ENCODE data around the gene SLC9A3.

SLC9A3 gene

GRCh38 chr5:537621-538071, 13.4 kb upstream of the SLC9A3 start:
- Histone ChIP-seq H3K4me1 (ENCODE audit: control insufficient read depth, insufficient read depth, low read length) (no peaks in the 10 kb centered on the region), H3K36me3 (ENCODE audit: control insufficient read depth, insufficient read depth, low read length) (no peaks in the 10 kb centered on the region), H3K27me3 (ENCODE audit: control insufficient read depth, insufficient read depth, low read length) (no peaks in the 10 kb centered on the region; the same call in 1 of the 2 replicates), H3K4me3 (ENCODE audit: low read depth, low read length) (no peak overlapping the region), H3K27ac (ENCODE audit: low read depth, low read length) (no peak overlapping the region), H3K9me3 (ENCODE audit: control insufficient read depth, insufficient read depth, low read length) (no peaks in the 10 kb centered on the region), H3K9ac (ENCODE audit: low read depth, low read length) (no peak overlapping the region)

- no peaks in the 10 kb centered on the region for H3K36me3 ChIP-seq (ENCODE audit: control insufficient read depth, insufficient read depth, low read length)
- H3K27ac ChIP-seq (ENCODE audit: low read depth, low read length), result no peak overlapping the region
- no peak overlapping the region for H3K4me3 ChIP-seq (ENCODE audit: low read depth, low read length)
- H3K9me3 ChIP-seq (ENCODE audit: control insufficient read depth, insufficient read depth, low read length), result no peaks in the 10 kb centered on the region
- H3K9ac ChIP-seq (ENCODE audit: low read depth, low read length), result no peak overlapping the region
- H3K4me1 ChIP-seq (ENCODE audit: control insufficient read depth, insufficient read depth, low read length), result no peaks in the 10 kb centered on the region
- no peaks in the 10 kb centered on the region; the same call in 1 of the 2 replicates for H3K27me3 ChIP-seq (ENCODE audit: control insufficient read depth, insufficient read depth, low read length)
Observed at GRCh38 chr5:537098-537497, 12.8 kb upstream of the SLC9A3 start.

- no peak overlapping the region for H3K9ac ChIP-seq (ENCODE audit: low read depth, low read length)
- no peaks in the 10 kb centered on the region for H3K36me3 ChIP-seq (ENCODE audit: control insufficient read depth, insufficient read depth, low read length)
- H3K4me1 ChIP-seq (ENCODE audit: control insufficient read depth, insufficient read depth, low read length), result no peaks in the 10 kb centered on the region
- H3K27me3 ChIP-seq (ENCODE audit: control insufficient read depth, insufficient read depth, low read length), result peaks cover 5% of the 10 kb centered on the region
- no peak overlapping the region for H3K4me3 ChIP-seq (ENCODE audit: low read depth, low read length)
- no peak overlapping the region for H3K27ac ChIP-seq (ENCODE audit: low read depth, low read length)
- H3K9me3 ChIP-seq (ENCODE audit: control insufficient read depth, insufficient read depth, low read length), result no peaks in the 10 kb centered on the region
Observed at GRCh38 chr5:535846-536698, 11.8 kb upstream of the SLC9A3 start.

GRCh38 chr5:534743-535671, 10.8 kb upstream of the SLC9A3 start:
- Histone ChIP-seq H3K4me3 (ENCODE audit: low read depth, low read length) (no peak overlapping the region), H3K4me1 (ENCODE audit: control insufficient read depth, insufficient read depth, low read length) (no peaks in the 10 kb centered on the region), H3K36me3 (ENCODE audit: control insufficient read depth, insufficient read depth, low read length) (no peaks in the 10 kb centered on the region), H3K27ac (ENCODE audit: low read depth, low read length) (no peak overlapping the region), H3K27me3 (ENCODE audit: control insufficient read depth, insufficient read depth, low read length) (peaks cover 14% of the 10 kb centered on the region), H3K9me3 (ENCODE audit: control insufficient read depth, insufficient read depth, low read length) (no peaks in the 10 kb centered on the region), H3K9ac (ENCODE audit: low read depth, low read length) (no peak overlapping the region)

- H3K4me3 ChIP-seq (ENCODE audit: low read depth, low read length), result no peak overlapping the region
- peaks cover 23% of the 10 kb centered on the region for H3K27me3 ChIP-seq (ENCODE audit: control insufficient read depth, insufficient read depth, low read length)
- H3K27ac ChIP-seq (ENCODE audit: low read depth, low read length), result no peak overlapping the region
- no peak overlapping the region for H3K9ac ChIP-seq (ENCODE audit: low read depth, low read length)
- H3K36me3 ChIP-seq (ENCODE audit: control insufficient read depth, insufficient read depth, low read length), result no peaks in the 10 kb centered on the region
- no peaks in the 10 kb centered on the region for H3K9me3 ChIP-seq (ENCODE audit: control insufficient read depth, insufficient read depth, low read length)
- H3K4me1 ChIP-seq (ENCODE audit: control insufficient read depth, insufficient read depth, low read length), result no peaks in the 10 kb centered on the region
Observed at GRCh38 chr5:533955-534742, 9.9 kb upstream of the SLC9A3 start.

GRCh38 chr5:533243-533954, 9.2 kb upstream of the SLC9A3 start:
- H3K27me3 ChIP-seq (ENCODE audit: control insufficient read depth, insufficient read depth, low read length), result peaks cover 29% of the 10 kb centered on the region

GRCh38 chr5:532521-533242, 8.4 kb upstream of the SLC9A3 start:
- H3K9me3 ChIP-seq (ENCODE audit: control insufficient read depth, insufficient read depth, low read length), result no peaks in the 10 kb centered on the region
- H3K27ac ChIP-seq (ENCODE audit: low read depth, low read length), result no peak overlapping the region
- H3K4me3 ChIP-seq (ENCODE audit: low read depth, low read length), result no peak overlapping the region
- H3K27me3 ChIP-seq (ENCODE audit: control insufficient read depth, insufficient read depth, low read length), result peaks cover 36% of the 10 kb centered on the region
- H3K4me1 ChIP-seq (ENCODE audit: control insufficient read depth, insufficient read depth, low read length), result no peaks in the 10 kb centered on the region
- no peak overlapping the region for H3K9ac ChIP-seq (ENCODE audit: low read depth, low read length)
- no peaks in the 10 kb centered on the region for H3K36me3 ChIP-seq (ENCODE audit: control insufficient read depth, insufficient read depth, low read length)

More at GRCh38 chr5:533243-533954, 9.2 kb upstream of the SLC9A3 start:
- Histone ChIP-seq H3K4me1 (ENCODE audit: control insufficient read depth, insufficient read depth, low read length) (no peaks in the 10 kb centered on the region), H3K27ac (ENCODE audit: low read depth, low read length) (no peak overlapping the region), H3K9ac (ENCODE audit: low read depth, low read length) (no peak overlapping the region), H3K4me3 (ENCODE audit: low read depth, low read length) (no peak overlapping the region), H3K9me3 (ENCODE audit: control insufficient read depth, insufficient read depth, low read length) (no peaks in the 10 kb centered on the region), H3K36me3 (ENCODE audit: control insufficient read depth, insufficient read depth, low read length) (no peaks in the 10 kb centered on the region)

GRCh38 chr5:531749-532315, 7.6 kb upstream of the SLC9A3 start:
- Histone ChIP-seq H3K27ac (ENCODE audit: low read depth, low read length) (no peak overlapping the region), H3K9me3 (ENCODE audit: control insufficient read depth, insufficient read depth, low read length) (no peaks in the 10 kb centered on the region), H3K36me3 (ENCODE audit: control insufficient read depth, insufficient read depth, low read length) (no peaks in the 10 kb centered on the region), H3K4me1 (ENCODE audit: control insufficient read depth, insufficient read depth, low read length) (no peaks in the 10 kb centered on the region), H3K9ac (ENCODE audit: low read depth, low read length) (no peak overlapping the region), H3K27me3 (ENCODE audit: control insufficient read depth, insufficient read depth, low read length) (peaks cover 44% of the 10 kb centered on the region), H3K4me3 (ENCODE audit: low read depth, low read length) (no peak overlapping the region)

- Histone ChIP-seq H3K9ac (ENCODE audit: low read depth, low read length) (no peak overlapping the region), H3K27me3 (ENCODE audit: control insufficient read depth, insufficient read depth, low read length) (peaks cover 50% of the 10 kb centered on the region)
Observed at GRCh38 chr5:531101-531748, 7.0 kb upstream of the SLC9A3 start.

More at GRCh38 chr5:531101-531748, 7.0 kb upstream of the SLC9A3 start:
- H3K27ac ChIP-seq (ENCODE audit: low read depth, low read length), result no peak overlapping the region
- H3K4me3 ChIP-seq (ENCODE audit: low read depth, low read length), result no peak overlapping the region
- no peaks in the 10 kb centered on the region for H3K4me1 ChIP-seq (ENCODE audit: control insufficient read depth, insufficient read depth, low read length)
- no peaks in the 10 kb centered on the region for H3K36me3 ChIP-seq (ENCODE audit: control insufficient read depth, insufficient read depth, low read length)
- H3K9me3 ChIP-seq (ENCODE audit: control insufficient read depth, insufficient read depth, low read length), result no peaks in the 10 kb centered on the region
